IMR-90 (cell line): ENCODE data around the gene CD5L. TPM values are rescaled to one million over a fixed set of nuclear protein-coding genes. Genes with fewer than 3 reads are reported as not detected.

Source experiments
- ATAC-seq: fragments of 200-7000 bp; cut with Tn5 transposase; 2 replicates; pipeline ENCODE4 v1.9.1; 2020; ENCODE audit warnings: low read depth, mild to moderate bottlenecking, moderate library complexity
- BruUV-seq: library from RNA; stranded (reverse); fragments of 400-500 nt; replicated peaks from 2 replicates; lab custom pipeline; 2021; lab: Mats Ljungman, UMichigan
- CTCF ChIA-PET: fragments of 300-600 bp; formaldehyde crosslinking; extraction: SDS; loops from one replicate; lab custom pipeline; 2021; ENCODE audit warnings: antibody characterized with exemption; lab: Yijun Ruan, JAX
- POLR2A ChIA-PET: fragments of 300-600 bp; sonication (Branson Sonifier 250); formaldehyde crosslinking; loops from one replicate; lab custom pipeline; 2022; ENCODE audit warnings: antibody characterized with exemption; ENCODE audit not compliant: unreplicated experiment; lab: Charles Lee
- DNase-seq: peaks from one replicate; pipeline ENCODE4 v3.0.0; 2013
- H2AFZ ChIP-seq: replicated peaks from 2 replicates; pipeline ENCODE3; 2013; ENCODE audit warnings: low read length, mild to moderate bottlenecking; ENCODE audit not compliant: poor library complexity
- H2AK5ac ChIP-seq: 2 replicates; pipeline ENCODE4 v1.6.1; 2013; ENCODE audit warnings: low read depth, low read length, inconsistent platforms
- H2AK9ac ChIP-seq: replicated peaks from 2 replicates; pipeline ENCODE3; 2013; ENCODE audit warnings: mild to moderate bottlenecking, low read depth, low read length, moderate library complexity; ENCODE audit not compliant: poor library complexity
- H2BK120ac ChIP-seq: 2 replicates; pipeline ENCODE4 v1.6.1; 2013; ENCODE audit warnings: low read depth, low read length, inconsistent platforms
- H2BK15ac ChIP-seq: 3 replicates; pipeline ENCODE4 v1.6.1; 2013; ENCODE audit warnings: low read depth, low read length, inconsistent platforms
- H2BK20ac ChIP-seq: 2 replicates; pipeline ENCODE4 v1.6.1; 2013; ENCODE audit warnings: low read depth, mild to moderate bottlenecking, inconsistent platforms, low read length, moderate library complexity
- H2BK5ac ChIP-seq: 2 replicates; pipeline ENCODE4 v1.6.1; 2013; ENCODE audit warnings: mild to moderate bottlenecking, low read depth, low read length, inconsistent platforms; ENCODE audit not compliant: poor library complexity, severe bottlenecking
- H3K14ac ChIP-seq: replicated peaks from 2 replicates; pipeline ENCODE4 v1.6.1; 2013; ENCODE audit warnings: low read depth, low read length, inconsistent platforms
- H3K18ac ChIP-seq: 2 replicates; pipeline ENCODE4 v1.6.1; 2013; ENCODE audit warnings: low read depth, low read length, control low read depth
- H3K23ac ChIP-seq: 2 replicates; pipeline ENCODE4 v1.6.1; 2013; ENCODE audit warnings: low read depth, low read length, inconsistent platforms
- H3K27ac ChIP-seq: 2 replicates; pipeline ENCODE4 v1.5.1; 2013; ENCODE audit warnings: mild to moderate bottlenecking, control low read depth, low read length; ENCODE audit not compliant: insufficient read depth
- H3K27me3 ChIP-seq: 2 replicates; pipeline ENCODE4 v1.6.1; 2013; ENCODE audit warnings: low read length; ENCODE audit not compliant: control insufficient read depth, insufficient read depth
- H3K36me3 ChIP-seq: 2 replicates; pipeline ENCODE4 v1.6.1; 2013; ENCODE audit warnings: low read length, mixed read lengths; ENCODE audit not compliant: control insufficient read depth, insufficient read depth
- H3K4ac ChIP-seq: 2 replicates; pipeline ENCODE4 v1.6.1; 2013; ENCODE audit warnings: low read depth, low read length, inconsistent platforms
- H3K4me1 ChIP-seq: 2 replicates; pipeline ENCODE4 v1.6.1; 2013; ENCODE audit warnings: low read length, mixed read lengths; ENCODE audit not compliant: control insufficient read depth, insufficient read depth
- H3K4me2 ChIP-seq: 2 replicates; pipeline ENCODE4 v1.6.1; 2013; ENCODE audit warnings: low read depth, mild to moderate bottlenecking, control low read depth, low read length, moderate library complexity
- H3K4me3 ChIP-seq: 2 replicates; pipeline ENCODE4 v1.5.1; 2013; ENCODE audit warnings: low read depth, mild to moderate bottlenecking, control low read depth, low read length, moderate library complexity; ENCODE audit not compliant: insufficient read depth
- H3K56ac ChIP-seq: 2 replicates; pipeline ENCODE4 v1.6.1; 2013; ENCODE audit warnings: low read length, inconsistent platforms; ENCODE audit not compliant: insufficient read depth; ENCODE audit errors: extremely low read depth
- H3K79me1 ChIP-seq, 2 experiments: 2 replicates each; pipeline ENCODE4 v1.6.1; 2013; ENCODE audit warnings: low read length in 2 of 2, inconsistent platforms in 1 of 2, low read depth in 1 of 2
- H3K9ac ChIP-seq: 2 replicates; pipeline ENCODE4 v1.6.1; 2013; ENCODE audit warnings: low read depth, low read length, control low read depth
- H3K9me1 ChIP-seq: 2 replicates; pipeline ENCODE4 v1.6.1; 2013; ENCODE audit warnings: low read length, inconsistent platforms; ENCODE audit not compliant: insufficient read depth
- H3K9me3 ChIP-seq: 2 replicates; pipeline ENCODE4 v1.6.1; 2013; ENCODE audit warnings: low read length; ENCODE audit not compliant: control insufficient read depth, insufficient read depth
- H4K20me1 ChIP-seq: 2 replicates; pipeline ENCODE4 v1.6.1; 2013; ENCODE audit warnings: low read length, inconsistent platforms; ENCODE audit not compliant: insufficient read depth
- H4K5ac ChIP-seq: 2 replicates; pipeline ENCODE4 v1.6.1; 2013; ENCODE audit warnings: mild to moderate bottlenecking, low read depth, low read length, control low read depth
- H4K8ac ChIP-seq, 2 experiments: 2 replicates each; pipeline ENCODE4 v1.6.1; 2013; ENCODE audit warnings: low read depth in 2 of 2, low read length in 2 of 2, control low read depth in 1 of 2, inconsistent platforms in 1 of 2
- H4K91ac ChIP-seq: 2 replicates; pipeline ENCODE4 v1.6.1; 2013; ENCODE audit warnings: low read depth, low read length, inconsistent platforms; ENCODE audit not compliant: insufficient read depth
- BHLHE40 ChIP-seq: fragments of 150-350 bp; IDR thresholded peaks from 2 replicates; pipeline ENCODE4 v1.6.1; 2016; ENCODE audit warnings: mild to moderate bottlenecking, low read depth, low read length
- CEBPB ChIP-seq: IDR thresholded peaks from 2 replicates; pipeline ENCODE4 v1.6.1; 2012; ENCODE audit warnings: low read depth, low read length, improper control_type of control experiment
- CHD1 ChIP-seq: IDR thresholded peaks from 2 replicates; pipeline ENCODE4 v1.6.1; 2012; ENCODE audit warnings: low read depth, low read length, improper control_type of control experiment
- CTCF ChIP-seq: conservative IDR thresholded peaks from 2 replicates; pipeline ENCODE4 v1.5.1; 2012; ENCODE audit warnings: mild to moderate bottlenecking, low read depth, low read length, improper control_type of control experiment
- ELK1 ChIP-seq: fragments of 150-350 bp; IDR thresholded peaks from 2 replicates; pipeline ENCODE4 v1.6.1; 2016; ENCODE audit warnings: low read depth, mild to moderate bottlenecking, low read length, moderate library complexity, borderline replicate concordance
- FOS ChIP-seq: fragments of 150-350 bp; IDR thresholded peaks from 2 replicates; pipeline ENCODE4 v1.6.1; 2016; ENCODE audit warnings: low read depth, low read length
- MAFK ChIP-seq: IDR thresholded peaks from 2 replicates; pipeline ENCODE4 v1.6.1; 2012; ENCODE audit warnings: low read depth, low read length, improper control_type of control experiment
- MAZ ChIP-seq: IDR thresholded peaks from 2 replicates; pipeline ENCODE4 v1.6.1; 2012; ENCODE audit warnings: low read depth, mild to moderate bottlenecking, low read length, improper control_type of control experiment, moderate library complexity, borderline replicate concordance
- MXI1 ChIP-seq: IDR thresholded peaks from 2 replicates; pipeline ENCODE4 v1.6.1; 2012; ENCODE audit warnings: low read depth, mild to moderate bottlenecking, low read length, moderate library complexity, borderline replicate concordance
- POLR2A ChIP-seq: IDR thresholded peaks from 2 replicates; pipeline ENCODE4 v1.6.1; 2012; ENCODE audit warnings: mild to moderate bottlenecking, low read depth, low read length
- RAD21 ChIP-seq: IDR thresholded peaks from 2 replicates; pipeline ENCODE4 v1.6.1; 2012; ENCODE audit warnings: low read length, improper control_type of control experiment
- RCOR1 ChIP-seq: IDR thresholded peaks from 2 replicates; pipeline ENCODE4 v1.6.1; 2012; ENCODE audit warnings: mild to moderate bottlenecking, low read length, improper control_type of control experiment; ENCODE audit not compliant: insufficient replicate concordance
- RFX5 ChIP-seq: IDR thresholded peaks from 2 replicates; pipeline ENCODE4 v1.8.0; 2012; ENCODE audit warnings: low read depth, mild to moderate bottlenecking, low read length, moderate library complexity
- USF2 ChIP-seq: fragments of 150-350 bp; IDR thresholded peaks from 2 replicates; pipeline ENCODE4 v1.6.1; 2017; ENCODE audit warnings: mild to moderate bottlenecking, antibody characterized with exemption, low read length, low read depth
- WGBS, 2 experiments: methylation state at CpG; one replicate each; pipeline versions ENCODE4 v1.1.5 to v1.1.7; 2013; ENCODE audit warnings: missing lambda C conversion rate in 2 of 2; ENCODE audit not compliant: insufficient read length in 1 of 2; ENCODE audit errors: extremely low coverage in 2 of 2; 5-methylcytosine and 5-hydroxymethylcytosine counted together
- dilution Hi-C: fragments of 300-500 bp; cut with HindIII; formaldehyde crosslinking; loops from one replicate; pipeline ENCODE4 v1.14.3; 2018; ENCODE audit warnings: low sequenced_read_pairs; ENCODE audit not compliant: unreplicated experiment
- in situ Hi-C: fragments of 300-500 bp; cut with MboI; formaldehyde crosslinking; loops from 3 replicates; pipeline ENCODE4 v1.14.3; 2019; ENCODE audit warnings: low sequenced_read_pairs, inconsistent platforms, mixed read lengths
- intact Hi-C: fragments of 100-400 bp; cut with micrococcal nuclease; formaldehyde crosslinking; loops from 2 replicates; pipeline ENCODE4 v1.10.0; 2022
- polyA plus RNA-seq, 3 experiments: library from polyadenylated mRNA; depleted of rRNA; stranded (reverse); fragments of >200 nt; gene quantifications; 2 replicates each; pipeline ENCODE4 v1.2.3, GENCODE V29; 2012; ENCODE audit warnings: low replicate concordance in 1 of 3
- total RNA-seq: library from RNA; depleted of rRNA; stranded (reverse); fragments of >200 nt; gene quantifications from 2 replicates; pipeline ENCODE4 v1.2.3, GENCODE V29; 2012

Gene CD5L
- total and polyA plus RNA-seq, 2 of the 4 experiments (the other 2 are of a cell fraction): not detected

- WGBS, 2 experiments: 0% methylated on average over 1 of the region's 2 CpGs; no CpG with 5 or more reads in 1 of the 2 experiments
These were observed 60.6 kb downstream of the CD5L start for GRCh38 chr1:157781048-157781447.

More at GRCh38 chr1:157781048-157781447, 60.6 kb downstream of the CD5L start:
- Histone ChIP-seq H2BK15ac (no peak overlapping the region), H3K4me2 (no peak overlapping the region), H4K20me1 (no peaks in the 10 kb centered on the region), H3K79me1 (no peaks in the 10 kb centered on the region), H4K91ac (no peak overlapping the region), H2AFZ (no peak overlapping the region), H3K23ac (no peak overlapping the region), H3K4me3 (no peak overlapping the region), H3K4ac (no peak overlapping the region), H3K9me3 (no peaks in the 10 kb centered on the region), H3K56ac (no peak overlapping the region), H2AK9ac (no peak overlapping the region), H2AK5ac (no peak overlapping the region), H3K27ac (no peak overlapping the region), H3K36me3 (no peaks in the 10 kb centered on the region), H3K9me1 (no peaks in the 10 kb centered on the region), H3K27me3 (no peaks in the 10 kb centered on the region), H4K8ac (no peak overlapping the region), H3K18ac (no peak overlapping the region), H3K14ac (no peak overlapping the region), H3K9ac (no peak overlapping the region), H2BK120ac (no peak overlapping the region), H4K5ac (no peak overlapping the region), H2BK20ac (no peak overlapping the region), H3K4me1 (no peaks in the 10 kb centered on the region), H2BK5ac (no peak overlapping the region)
- no peak for TF ChIP-seq RCOR1
- no peak for TF ChIP-seq MXI1
- TF ChIP-seq FOS: no peak
- TF ChIP-seq MAZ: no peak
- TF ChIP-seq POLR2A: no peak
- no peak for TF ChIP-seq CHD1
- TF ChIP-seq USF2: no peak
- TF ChIP-seq RFX5: no peak
- no peak for TF ChIP-seq MAFK
- TF ChIP-seq ELK1: no peak
- TF ChIP-seq CTCF: no peak
- no peak for TF ChIP-seq BHLHE40
- TF ChIP-seq RAD21: no peak
- no peak for TF ChIP-seq CEBPB
- ATAC-seq: no peak
- dilution Hi-C loops: no loop called here
- no TSS peak for BruUV-seq
- POLR2A ChIA-PET: no interaction called here
- in situ Hi-C loops: no loop called here
- intact Hi-C loops: no loop called here
- CTCF ChIA-PET: no interaction called here
- DNase-seq: no peak
